MM.1S (cell line): ENCODE data around the gene CACNA1G.

Experiments used
- CTCF ChIP-seq: fragments of 300-600 bp; sonication (generic); IDR thresholded peaks from 2 replicates; pipeline ENCODE4 v1.5.1; 2016; ENCODE audit warnings: antibody characterized with exemption, low read length, mixed read lengths
- EZH2 ChIP-seq: fragments of 300-600 bp; sonication (generic); optimal IDR thresholded peaks from 2 replicates; pipeline ENCODE3; 2017; ENCODE audit warnings: low read depth, mild to moderate bottlenecking, antibody characterized with exemption, low read length, mixed read lengths
- EZH2phosphoT487 ChIP-seq: fragments of 300-600 bp; sonication (generic); IDR thresholded peaks from 2 replicates; pipeline ENCODE4 v1.6.1; 2018; ENCODE audit warnings: antibody characterized with exemption, low read length

- TF ChIP-seq CTCF, result no peak
- no peak for TF ChIP-seq EZH2phosphoT487
- TF ChIP-seq EZH2, result no peak
Measured at GRCh38 chr17:50584116-50584515, 23.6 kb downstream of the CACNA1G start.
